ENCODE results near the gene CALB2.

The CALB2 gene

DNA sequence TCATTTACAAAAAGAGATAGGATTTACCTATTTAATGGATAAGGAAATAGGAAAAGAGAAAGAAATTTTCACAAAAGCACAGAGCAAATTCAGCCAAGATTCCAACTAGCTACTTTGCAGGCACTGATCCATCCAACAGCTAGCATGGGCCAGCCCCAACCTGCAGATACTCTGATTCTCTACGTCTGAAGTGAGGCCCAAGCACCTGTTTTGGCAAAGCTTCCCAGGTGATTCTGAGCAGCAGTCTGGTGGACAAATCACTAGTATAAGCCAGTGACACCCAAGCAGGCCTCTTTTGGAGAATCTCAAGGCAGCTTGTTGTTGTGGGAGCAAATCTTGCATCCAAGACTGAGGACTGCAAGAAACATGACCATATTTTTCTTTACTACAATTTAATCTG is 20.9 kb upstream of the CALB2 start:
- TF ChIP-seq, protein P1, sequence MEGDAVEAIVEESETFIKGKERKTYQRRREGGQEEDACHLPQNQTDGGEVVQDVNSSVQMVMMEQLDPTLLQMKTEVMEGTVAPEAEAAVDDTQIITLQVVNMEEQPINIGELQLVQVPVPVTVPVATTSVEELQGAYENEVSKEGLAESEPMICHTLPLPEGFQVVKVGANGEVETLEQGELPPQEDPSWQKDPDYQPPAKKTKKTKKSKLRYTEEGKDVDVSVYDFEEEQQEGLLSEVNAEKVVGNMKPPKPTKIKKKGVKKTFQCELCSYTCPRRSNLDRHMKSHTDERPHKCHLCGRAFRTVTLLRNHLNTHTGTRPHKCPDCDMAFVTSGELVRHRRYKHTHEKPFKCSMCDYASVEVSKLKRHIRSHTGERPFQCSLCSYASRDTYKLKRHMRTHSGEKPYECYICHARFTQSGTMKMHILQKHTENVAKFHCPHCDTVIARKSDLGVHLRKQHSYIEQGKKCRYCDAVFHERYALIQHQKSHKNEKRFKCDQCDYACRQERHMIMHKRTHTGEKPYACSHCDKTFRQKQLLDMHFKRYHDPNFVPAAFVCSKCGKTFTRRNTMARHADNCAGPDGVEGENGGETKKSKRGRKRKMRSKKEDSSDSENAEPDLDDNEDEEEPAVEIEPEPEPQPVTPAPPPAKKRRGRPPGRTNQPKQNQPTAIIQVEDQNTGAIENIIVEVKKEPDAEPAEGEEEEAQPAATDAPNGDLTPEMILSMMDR (IDR thresholded peaks at IDR 0.05; ENCODE audit: low read depth, low read length, missing control alignments): no peak
- in situ Hi-C loops (cut with HindIII; ENCODE audit: low sequenced_read_pairs): no loop called here
- H3K4me3 ChIP-seq (ENCODE audit: low read depth, low read length): no peak overlapping the region
- no peak for DNase-seq (ENCODE audit: low read depth)

DNA sequence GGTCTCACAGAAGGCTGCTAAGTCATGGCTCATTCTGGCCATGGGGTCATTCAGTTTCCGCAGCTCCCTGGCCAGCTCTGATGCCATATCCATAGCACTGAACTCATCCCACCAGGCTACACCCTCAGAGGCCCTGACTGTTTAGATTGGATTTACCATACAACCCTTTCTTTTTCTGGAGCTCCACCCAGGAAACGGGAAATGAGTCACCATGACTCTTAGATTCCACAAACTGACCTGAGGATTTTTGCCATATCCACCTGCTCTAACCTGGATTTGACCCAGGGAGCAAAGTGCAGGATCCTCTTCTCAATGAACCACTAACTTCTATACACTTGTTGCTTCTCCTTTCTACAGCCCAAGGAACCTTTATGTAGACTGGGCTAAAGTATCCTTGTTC is 20.3 kb upstream of the CALB2 start:
- in situ Hi-C loops (cut with HindIII; ENCODE audit: low sequenced_read_pairs): no loop called here
- no peak for DNase-seq (ENCODE audit: low read depth)
- TF ChIP-seq, protein P1 (IDR thresholded peaks at IDR 0.05; ENCODE audit: low read depth, low read length, missing control alignments): no peak
- H3K4me3 ChIP-seq (ENCODE audit: low read depth, low read length): no peak overlapping the region

DNA sequence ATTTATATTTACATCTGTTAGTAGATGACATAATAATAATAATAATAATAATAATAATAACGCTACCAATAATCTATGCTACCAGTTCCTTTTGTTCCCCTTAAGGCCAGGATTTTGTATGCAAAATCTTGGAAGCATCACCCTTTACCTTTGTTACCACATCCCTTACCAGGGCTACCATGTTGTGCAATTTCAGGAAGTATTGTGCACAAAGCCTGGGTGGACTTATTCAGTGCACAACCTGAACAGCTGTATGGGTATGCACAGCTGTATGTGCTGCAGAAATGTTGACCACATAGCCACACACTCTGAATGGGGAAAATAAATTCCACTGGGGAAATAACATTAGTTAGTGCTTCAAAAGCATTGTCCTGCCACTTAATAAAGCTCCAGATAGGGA is 19.9 kb upstream of the CALB2 start:
- no peak for DNase-seq (ENCODE audit: low read depth)
- in situ Hi-C loops (cut with HindIII; ENCODE audit: low sequenced_read_pairs): no loop called here
- H3K4me3 ChIP-seq (ENCODE audit: low read depth, low read length): no peak overlapping the region
- TF ChIP-seq, protein P1 (IDR thresholded peaks at IDR 0.05; ENCODE audit: low read depth, low read length, missing control alignments): no peak

GRCh38 chr16:71339236-71340171 is 19.0 kb upstream of the CALB2 start:
- in situ Hi-C loops (cut with HindIII; ENCODE audit: low sequenced_read_pairs): no loop called here

GRCh38 chr16:71340406-71340805 is 18.1 kb upstream of the CALB2 start:
- in situ Hi-C loops (cut with HindIII; ENCODE audit: low sequenced_read_pairs): no loop called here
- no peak for DNase-seq (ENCODE audit: low read depth)
- H3K4me3 ChIP-seq (ENCODE audit: low read depth, low read length): no peak overlapping the region
- TF ChIP-seq, protein P1 (IDR thresholded peaks at IDR 0.05; ENCODE audit: low read depth, low read length, missing control alignments): no peak

More at GRCh38 chr16:71339236-71340171, 19.0 kb upstream of the CALB2 start:
- no peak overlapping the region for H3K4me3 ChIP-seq (ENCODE audit: low read depth, low read length)
- no peak for DNase-seq (ENCODE audit: low read depth)
- TF ChIP-seq, protein P1 (IDR thresholded peaks at IDR 0.05; ENCODE audit: low read depth, low read length, missing control alignments): no peak

DNA sequence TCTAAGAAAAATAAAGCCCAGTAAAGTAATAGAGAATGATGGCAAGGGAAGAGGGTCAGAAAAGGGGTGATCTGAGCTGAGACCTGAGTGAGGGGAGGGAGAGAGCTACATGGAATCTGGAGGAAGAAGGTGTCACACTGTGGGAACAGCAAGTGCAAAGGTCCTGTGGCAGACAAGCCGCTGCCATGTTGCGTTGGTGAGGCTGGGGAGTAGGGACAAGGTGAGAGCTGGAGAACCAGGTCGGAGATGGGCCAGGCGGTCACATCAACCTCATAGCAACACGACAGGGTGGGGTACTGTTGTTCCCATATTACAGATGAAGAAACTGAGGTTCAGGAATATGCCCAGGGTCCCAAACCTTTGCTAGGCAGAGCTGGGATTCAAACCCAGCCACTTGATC is 16.6 kb upstream of the CALB2 start:
- TF ChIP-seq, protein P1 (IDR thresholded peaks at IDR 0.05; ENCODE audit: low read depth, low read length, missing control alignments): no peak

More for the DNA sequence above, 16.6 kb upstream of the CALB2 start:
- no peak overlapping the region for H3K4me3 ChIP-seq (ENCODE audit: low read depth, low read length)
- in situ Hi-C loops (cut with HindIII; ENCODE audit: low sequenced_read_pairs): no loop called here
- no peak for DNase-seq (ENCODE audit: low read depth)
